Neural progenitor cell (in vitro differentiated cells): ENCODE results near the gene FAM151A. TPM values are rescaled to one million over a fixed set of nuclear protein-coding genes. Genes with fewer than 3 reads are reported as not detected.

Source experiments
- DNase-seq: peaks from one replicate; pipeline ENCODE4 v3.0.0-alpha.2; 2016; ENCODE audit warnings: low spot score
- H2AFZ ChIP-seq: fragments of 200-600 bp; sonication (generic); replicated peaks from 2 replicates; pipeline ENCODE4 v1.6.1; 2016; ENCODE audit warnings: antibody characterized with exemption
- H3F3A ChIP-seq: fragments of 200-600 bp; sonication (generic); 2 replicates; pipeline ENCODE4 v1.6.1; 2016; ENCODE audit warnings: antibody characterized with exemption, low read depth
- H3K27ac ChIP-seq: fragments of 200-600 bp; sonication (generic); 2 replicates; pipeline ENCODE4 v1.5.1; 2016; ENCODE audit warnings: mild to moderate bottlenecking
- H3K27me3 ChIP-seq: fragments of 200-600 bp; sonication (generic); 2 replicates; pipeline ENCODE4 v1.6.1; 2016; ENCODE audit warnings: mild to moderate bottlenecking, moderate library complexity
- H3K36me3 ChIP-seq: fragments of 200-600 bp; sonication (generic); 2 replicates; pipeline ENCODE4 v1.5.1; 2016
- H3K4me1 ChIP-seq: fragments of 200-600 bp; sonication (generic); 2 replicates; pipeline ENCODE4 v1.6.1; 2016; ENCODE audit warnings: mixed run types
- H3K4me2 ChIP-seq: fragments of 200-600 bp; sonication (generic); 2 replicates; pipeline ENCODE4 v1.6.1; 2016
- H3K4me3 ChIP-seq: fragments of 200-600 bp; sonication (generic); 2 replicates; pipeline ENCODE4 v1.5.1; 2016
- H3K79me2 ChIP-seq: fragments of 200-600 bp; sonication (generic); 2 replicates; pipeline ENCODE4 v1.6.1; 2016; ENCODE audit warnings: low read depth
- H3K9ac ChIP-seq: fragments of 200-600 bp; sonication (generic); 2 replicates; pipeline ENCODE4 v1.6.1; 2016
- H3K9me3 ChIP-seq: fragments of 200-600 bp; sonication (generic); 2 replicates; pipeline ENCODE4 v1.5.1; 2016; ENCODE audit warnings: low read depth
- H4K20me1 ChIP-seq: fragments of 200-600 bp; sonication (generic); 2 replicates; pipeline ENCODE4 v1.6.1; 2016; ENCODE audit warnings: low read depth
- H3K27ac Mint-ChIP-seq: 3 replicates; pipeline ENCODE4 v1.8.0; 2021; ENCODE audit warnings: mixed read lengths
- H3K27me3 Mint-ChIP-seq: 2 replicates; pipeline ENCODE4 v1.8.0; 2022; ENCODE audit warnings: low read depth, mild to moderate bottlenecking, inconsistent platforms, moderate library complexity, mixed read lengths; ENCODE audit not compliant: insufficient read depth
- H3K36me3 Mint-ChIP-seq: 3 replicates; pipeline ENCODE4 v1.8.0; 2021; ENCODE audit warnings: mixed read lengths
- H3K4me1 Mint-ChIP-seq: 3 replicates; pipeline ENCODE4 v1.8.0; 2021; ENCODE audit warnings: mixed read lengths
- H3K4me3 Mint-ChIP-seq: 3 replicates; pipeline ENCODE4 v1.8.0; 2021; ENCODE audit warnings: mild to moderate bottlenecking, moderate library complexity, mixed read lengths
- H3K9me3 Mint-ChIP-seq: 3 replicates; pipeline ENCODE4 v1.8.0; 2020; ENCODE audit warnings: mixed read lengths
- CTCF ChIP-seq: fragments of 200-600 bp; sonication (generic); IDR thresholded peaks from 2 replicates; pipeline ENCODE4 v1.5.1; 2017; ENCODE audit warnings: antibody characterized with exemption, mild to moderate bottlenecking
- EZH2 ChIP-seq: fragments of 200-600 bp; sonication (generic); IDR thresholded peaks from 2 replicates; pipeline ENCODE4 v1.6.1; 2017; ENCODE audit warnings: antibody characterized with exemption, mild to moderate bottlenecking, moderate library complexity
- EZH2phosphoT487 ChIP-seq: fragments of 200-600 bp; sonication (generic); IDR thresholded peaks from 2 replicates; pipeline ENCODE4 v1.6.1; 2017; ENCODE audit warnings: antibody characterized with exemption
- total RNA-seq: library from RNA; depleted of rRNA; stranded (reverse); fragments of >200 nt; gene quantifications from 2 replicates; pipeline ENCODE4 v1.2.3, GENCODE V29; 2015; ENCODE audit warnings: low replicate concordance

FAM151A gene
- total RNA-seq, 1 donor from 2014 or later = not detected

GRCh38 chr1:54667797-54668196 lies 44.5 kb upstream of the FAM151A start:
- Histone ChIP-seq H3K4me3 (no peak overlapping the region), H3F3A (no peaks in the 10 kb centered on the region), H2AFZ (no peak overlapping the region), H3K27ac (no peak overlapping the region), H3K79me2 (no peaks in the 10 kb centered on the region), H3K36me3 (no peaks in the 10 kb centered on the region), H3K27me3 (no peaks in the 10 kb centered on the region), H3K4me1 (no peaks in the 10 kb centered on the region), H4K20me1 (no peaks in the 10 kb centered on the region), H3K9ac (no peak overlapping the region), H3K4me2 (no peak overlapping the region), H3K9me3 (no peaks in the 10 kb centered on the region)
- no peak overlapping the region for H3K4me3 Mint-ChIP-seq
- peaks cover 5% of the 10 kb centered on the region for H3K4me1 Mint-ChIP-seq
- no peaks in the 10 kb centered on the region for H3K36me3 Mint-ChIP-seq
- DNase-seq = no peak
- no peak overlapping the region for H3K27ac Mint-ChIP-seq
- H3K9me3 Mint-ChIP-seq = peaks cover 4% of the 10 kb centered on the region
- TF ChIP-seq EZH2 (no peak), EZH2phosphoT487 (no peak), CTCF (no peak)
- H3K27me3 Mint-ChIP-seq = peaks cover 6% of the 10 kb centered on the region

GRCh38 chr1:54666333-54666732 lies 43.0 kb upstream of the FAM151A start:
- Histone ChIP-seq H4K20me1 (no peaks in the 10 kb centered on the region), H3K9ac (no peak overlapping the region), H3K27ac (no peak overlapping the region), H3K36me3 (no peaks in the 10 kb centered on the region), H3F3A (no peaks in the 10 kb centered on the region), H3K27me3 (no peaks in the 10 kb centered on the region), H3K4me1 (no peaks in the 10 kb centered on the region), H3K4me3 (no peak overlapping the region), H3K9me3 (no peaks in the 10 kb centered on the region), H3K4me2 (no peak overlapping the region), H2AFZ (no peak overlapping the region), H3K79me2 (no peaks in the 10 kb centered on the region)
- no peak overlapping the region for H3K27ac Mint-ChIP-seq
- TF ChIP-seq EZH2 = no peak
- no peak for TF ChIP-seq EZH2phosphoT487
- no peak for TF ChIP-seq CTCF
- H3K36me3 Mint-ChIP-seq = no peaks in the 10 kb centered on the region
- H3K27me3 Mint-ChIP-seq = peaks cover 6% of the 10 kb centered on the region
- peaks cover 4% of the 10 kb centered on the region for H3K9me3 Mint-ChIP-seq
- H3K4me1 Mint-ChIP-seq = no peaks in the 10 kb centered on the region
- no peak overlapping the region for H3K4me3 Mint-ChIP-seq
- no peak for DNase-seq

- no peak overlapping the region for H2AFZ ChIP-seq
- H3K9me3 ChIP-seq = no peaks in the 10 kb centered on the region
- TF ChIP-seq EZH2 = no peak
- TF ChIP-seq CTCF = no peak
- no peak for TF ChIP-seq EZH2phosphoT487
- no peak overlapping the region for H3K9ac ChIP-seq
- no peaks in the 10 kb centered on the region for H3K36me3 ChIP-seq
- H3K36me3 Mint-ChIP-seq = no peaks in the 10 kb centered on the region
- H3K4me3 Mint-ChIP-seq = no peak overlapping the region
- no peaks in the 10 kb centered on the region for H4K20me1 ChIP-seq
- no peak overlapping the region for H3K4me3 ChIP-seq
- H3K27me3 Mint-ChIP-seq = peaks cover 6% of the 10 kb centered on the region
- H3F3A ChIP-seq = no peaks in the 10 kb centered on the region
- H3K4me1 Mint-ChIP-seq = no peaks in the 10 kb centered on the region
- H3K27me3 ChIP-seq = no peaks in the 10 kb centered on the region
- H3K27ac ChIP-seq = no peak overlapping the region
- H3K4me2 ChIP-seq = no peak overlapping the region
- no peak overlapping the region for H3K27ac Mint-ChIP-seq
- DNase-seq = no peak
- H3K4me1 ChIP-seq = no peaks in the 10 kb centered on the region
- no peaks in the 10 kb centered on the region for H3K79me2 ChIP-seq
- peaks cover 4% of the 10 kb centered on the region for H3K9me3 Mint-ChIP-seq
These were observed 42.5 kb upstream of the FAM151A start for GRCh38 chr1:54665852-54666251.
